GM19239 (cell line): ENCODE data around the gene TUBB2A.
"Not testable (repeated sequence)": the region's sequence is repeated elsewhere in the genome, so short reads cannot be mapped to it uniquely, and the experiment has no call there.

ENCODE experiments used
- DNase-seq: peaks from one replicate; pipeline ENCODE4 v3.0.0; 2011; ENCODE audit warnings: low spot score; ENCODE audit not compliant: insufficient read length
- FAIRE-seq: peaks from 2 replicates; lab custom pipeline; 2011; peaks lifted over from hg19 to GRCh38; lab: Jason Lieb, UNC

Gene TUBB2A

GRCh38 chr6:3159805-3160781 lies 2.7 kb upstream of the TUBB2A start:
- DNase-seq (no peak), FAIRE-seq (no peak)

DNA sequence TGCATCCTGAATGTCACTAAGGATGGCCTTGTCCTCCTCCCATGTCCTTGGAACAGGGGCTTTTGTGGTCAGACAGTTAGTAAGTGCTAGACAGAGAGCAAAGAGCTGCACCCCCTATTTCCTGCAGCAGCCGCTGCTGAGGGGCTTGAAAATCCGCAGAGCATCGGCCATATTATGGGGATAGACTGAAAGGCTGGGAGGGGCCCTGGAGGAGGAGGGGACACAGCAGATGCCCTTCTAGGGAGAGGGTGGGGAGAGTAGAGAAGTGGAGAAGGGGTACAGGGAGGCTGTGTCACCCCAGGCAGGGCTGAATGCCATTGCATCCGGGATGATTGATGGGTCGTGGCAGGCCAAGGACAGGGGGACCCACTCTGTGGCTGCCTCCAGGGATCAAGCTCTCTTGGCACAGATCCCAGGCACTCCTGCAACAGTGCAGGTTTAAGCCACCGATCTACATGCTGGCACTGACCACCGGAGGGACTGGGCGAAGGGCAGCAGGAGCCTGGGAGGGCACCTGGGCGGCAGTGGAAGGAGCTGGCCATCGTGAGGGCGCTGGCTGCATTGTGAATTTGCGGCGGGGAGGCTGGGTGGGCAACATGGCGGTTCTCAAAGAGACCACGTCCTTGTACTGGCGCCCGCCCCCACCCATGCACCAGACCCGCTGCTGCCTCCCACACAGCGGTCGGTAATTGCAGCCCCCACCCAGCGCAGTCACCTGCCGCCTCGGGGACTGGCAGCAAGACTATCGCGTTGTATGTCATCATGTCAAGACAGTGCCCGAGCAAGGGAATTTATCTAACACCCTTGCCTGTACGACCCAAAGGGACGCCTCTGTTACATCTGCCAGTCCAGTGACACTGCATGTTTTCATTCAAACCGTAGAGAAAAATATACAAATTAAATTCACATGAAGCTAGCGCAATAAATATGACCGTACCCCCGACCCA lies 887 bp downstream of the TUBB2A start:
- not testable (repeated sequence) for FAIRE-seq, DNase-seq

DNA sequence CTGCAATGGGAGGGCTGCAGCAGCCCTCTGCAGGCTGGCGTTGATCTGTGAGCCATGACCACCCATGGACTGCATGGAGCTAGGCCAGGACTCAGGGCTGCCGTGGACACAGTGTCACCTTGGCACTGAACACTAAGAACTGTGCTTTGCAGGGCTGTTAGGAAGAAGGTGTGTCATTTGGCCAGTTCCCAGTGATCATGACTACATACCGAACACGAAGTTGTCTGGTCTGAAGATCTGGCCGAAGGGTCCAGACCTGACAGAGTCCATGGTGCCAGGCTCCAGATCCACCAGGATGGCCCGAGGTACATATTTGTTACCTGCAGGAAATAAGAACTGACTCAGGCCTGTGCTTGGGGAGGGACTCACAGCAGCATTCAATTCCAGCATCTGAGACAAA lies 1.9 kb downstream of the TUBB2A start:
- FAIRE-seq, DNase-seq: not testable (repeated sequence)

DNA sequence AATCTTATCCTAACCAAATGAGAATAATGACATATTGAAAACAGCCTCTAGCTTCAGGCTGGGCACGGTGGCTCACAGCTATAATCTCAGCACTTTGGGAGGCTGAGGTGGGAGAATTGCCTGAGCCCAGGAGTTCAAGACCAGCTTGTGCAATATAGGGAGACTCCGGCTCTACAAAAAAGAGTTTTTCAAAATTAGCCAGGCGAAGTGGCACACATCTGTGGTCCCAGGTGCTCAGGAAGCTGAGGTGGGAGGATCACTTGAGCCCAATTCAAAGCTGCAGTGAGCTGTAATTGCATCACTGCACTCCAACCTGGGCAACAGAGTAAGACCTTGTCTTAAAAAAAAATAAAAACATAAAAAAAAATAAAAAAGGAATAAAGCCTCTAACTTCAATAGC lies 4.7 kb downstream of the TUBB2A start:
- no peak for DNase-seq
- no peak for FAIRE-seq

DNA sequence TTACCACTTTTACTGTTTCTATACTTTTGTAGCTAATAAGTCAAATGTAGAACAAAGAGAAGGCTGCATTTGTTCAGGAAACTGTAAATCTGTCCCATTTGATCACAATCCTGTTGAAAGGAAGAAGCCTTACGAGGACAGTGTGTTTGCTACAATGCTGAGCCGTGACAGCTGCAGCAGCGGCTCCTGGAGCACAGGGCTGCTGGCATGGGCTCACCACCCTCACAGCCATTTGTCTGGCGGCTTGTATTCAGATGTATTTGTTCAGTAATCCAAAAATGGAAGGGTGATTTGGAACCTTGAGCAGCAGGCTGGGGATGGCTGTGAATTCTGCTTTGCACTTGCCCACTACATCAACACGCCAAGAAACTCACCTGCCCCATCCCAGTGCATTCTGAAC lies 5.7 kb downstream of the TUBB2A start:
- DNase-seq (no peak), FAIRE-seq (no peak)

- FAIRE-seq (no peak), DNase-seq (no peak)
These were observed 9.2 kb downstream of the TUBB2A start for GRCh38 chr6:3147914-3148757.

DNA sequence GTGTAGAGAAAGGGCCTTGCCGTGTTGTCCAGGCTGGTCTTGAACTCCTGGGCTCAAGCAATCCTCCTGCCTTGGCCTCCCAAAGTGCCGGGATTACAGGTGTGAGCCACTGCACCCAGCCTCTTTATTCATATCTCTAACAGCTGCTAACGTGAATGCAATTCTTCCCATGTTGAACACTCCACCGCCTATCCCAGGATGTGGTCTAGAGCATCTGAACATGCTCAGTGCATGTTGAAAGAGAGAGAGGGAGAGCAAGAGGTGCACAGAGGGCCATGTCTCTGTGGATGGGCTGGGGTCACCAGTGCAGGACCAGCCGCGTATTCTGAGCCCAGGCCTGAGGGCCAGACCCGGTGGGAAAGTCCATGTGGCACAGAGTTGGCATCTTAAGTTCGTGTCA lies 12.8 kb downstream of the TUBB2A start:
- no peak for FAIRE-seq
- no peak for DNase-seq

DNA sequence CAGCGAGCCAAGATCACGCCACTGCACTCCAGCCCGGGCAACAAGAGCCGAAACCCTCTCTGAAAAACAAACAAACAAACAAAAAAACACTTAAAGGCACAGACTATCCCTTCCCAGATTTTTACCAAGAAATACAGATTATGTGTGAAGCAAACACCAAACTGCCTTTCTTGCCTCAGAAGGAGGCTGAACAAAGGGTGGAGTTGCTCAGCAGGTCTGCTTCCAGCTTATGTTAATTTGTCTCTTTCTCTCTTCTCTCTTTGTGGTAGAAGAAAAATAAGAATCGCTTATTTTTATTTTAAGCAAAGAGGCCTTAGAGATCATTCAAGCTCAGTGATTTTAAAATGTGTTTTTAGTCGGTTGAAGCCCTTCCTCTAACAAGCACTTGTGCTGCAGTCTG lies 14.2 kb downstream of the TUBB2A start:
- FAIRE-seq = no peak
- no peak for DNase-seq

GRCh38 chr6:3142536-3142935 lies 14.8 kb downstream of the TUBB2A start:
- DNase-seq (no peak), FAIRE-seq (no peak)

DNA sequence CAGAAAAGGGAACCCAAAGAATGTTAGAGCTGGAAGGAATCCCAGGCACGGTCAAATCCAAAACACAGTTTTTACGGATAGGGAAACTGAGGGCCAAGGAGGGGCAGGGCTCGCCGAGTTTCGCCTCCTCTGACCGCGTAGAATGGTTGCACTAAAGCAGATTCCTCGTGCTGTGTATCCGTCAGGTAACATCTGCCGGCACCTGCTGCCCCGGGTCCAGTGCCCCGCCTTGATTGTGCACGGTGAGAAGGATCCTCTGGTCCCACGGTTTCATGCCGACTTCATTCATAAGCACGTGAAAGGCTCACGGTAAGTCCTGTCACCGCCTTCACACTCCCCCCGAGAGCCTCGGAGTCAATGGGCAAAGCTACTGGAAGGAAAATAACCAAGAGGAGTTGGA lies 17.1 kb downstream of the TUBB2A start:
- FAIRE-seq = no peak
- no peak for DNase-seq

GRCh38 chr6:3139090-3139903 lies 18.0 kb downstream of the TUBB2A start:
- no peak for FAIRE-seq

GRCh38 chr6:3138341-3138740 lies 19.0 kb downstream of the TUBB2A start:
- FAIRE-seq (no peak), DNase-seq (no peak)

More at GRCh38 chr6:3139090-3139903, 18.0 kb downstream of the TUBB2A start:
- DNase-seq = no peak

GRCh38 chr6:3137873-3138272 lies 19.5 kb downstream of the TUBB2A start:
- not testable (repeated sequence) for DNase-seq, FAIRE-seq

GRCh38 chr6:3137057-3137777 lies 20.1 kb downstream of the TUBB2A start:
- DNase-seq = no peak
- FAIRE-seq = no peak

GRCh38 chr6:3136292-3137011 lies 20.9 kb downstream of the TUBB2A start:
- no peak for FAIRE-seq
- no peak for DNase-seq

- no peak for FAIRE-seq
- no peak for DNase-seq
These were observed 21.6 kb downstream of the TUBB2A start for GRCh38 chr6:3135668-3136291.

- FAIRE-seq = no peak
- no peak for DNase-seq
These were observed 23.8 kb downstream of the TUBB2A start for GRCh38 chr6:3133515-3133914.
